Gastroesophageal sphincter (tissue), 3 donors: ENCODE measurements around the gene SPON1.

ENCODE experiments used
- EP300 ChIP-seq: sonication (generic); formaldehyde crosslinking; IDR thresholded peaks from one replicate; pipeline ENCODE4 v1.6.1; 2017; ENCODE audit warnings: antibody characterized with exemption, mild to moderate bottlenecking
- POLR2A ChIP-seq, 2 donors: fragments of 450-650 bp; IDR thresholded peaks; one replicate each; pipeline ENCODE4 v1.6.1; 2017; ENCODE audit warnings: antibody characterized with exemption in 2 of 2, mild to moderate bottlenecking in 2 of 2, moderate library complexity in 1 of 2
- TF ChIP-seq, protein P1 (sequence below), 4 experiments: fragments of 200-600 bp in 2 of 4; fragments of 450-650 bp in 2 of 4; sonication (generic) in 1 of 4; IDR thresholded peaks; one replicate each; pipeline ENCODE4 v1.5.1; 2017 to 2019; ENCODE audit warnings: antibody characterized with exemption in 4 of 4, mild to moderate bottlenecking in 2 of 4, moderate library complexity in 2 of 4

DNA sequence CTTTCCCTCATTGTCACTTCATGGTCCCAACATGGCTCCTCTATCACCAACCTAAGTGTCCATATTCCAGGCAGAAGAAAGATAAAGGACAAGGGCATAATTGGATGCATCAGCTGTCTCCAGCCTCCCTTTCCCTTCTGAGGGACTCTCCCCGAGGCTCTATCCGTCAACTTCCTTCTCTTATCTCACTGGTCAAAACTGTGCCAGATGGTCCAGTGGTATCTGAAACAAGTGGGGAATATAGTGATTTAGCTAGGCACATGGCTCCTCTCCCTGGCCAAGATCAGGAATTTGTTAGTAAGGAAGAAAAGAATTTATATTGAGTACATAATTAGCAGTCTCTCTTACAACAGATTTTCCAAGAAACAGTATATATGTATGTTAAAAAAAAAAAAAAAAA, 12.6 kb upstream of the SPON1 start:
- TF ChIP-seq POLR2A (IDR thresholded peaks at IDR 0.05) (no peak), EP300 (no peak)
- TF ChIP-seq, protein P1, sequence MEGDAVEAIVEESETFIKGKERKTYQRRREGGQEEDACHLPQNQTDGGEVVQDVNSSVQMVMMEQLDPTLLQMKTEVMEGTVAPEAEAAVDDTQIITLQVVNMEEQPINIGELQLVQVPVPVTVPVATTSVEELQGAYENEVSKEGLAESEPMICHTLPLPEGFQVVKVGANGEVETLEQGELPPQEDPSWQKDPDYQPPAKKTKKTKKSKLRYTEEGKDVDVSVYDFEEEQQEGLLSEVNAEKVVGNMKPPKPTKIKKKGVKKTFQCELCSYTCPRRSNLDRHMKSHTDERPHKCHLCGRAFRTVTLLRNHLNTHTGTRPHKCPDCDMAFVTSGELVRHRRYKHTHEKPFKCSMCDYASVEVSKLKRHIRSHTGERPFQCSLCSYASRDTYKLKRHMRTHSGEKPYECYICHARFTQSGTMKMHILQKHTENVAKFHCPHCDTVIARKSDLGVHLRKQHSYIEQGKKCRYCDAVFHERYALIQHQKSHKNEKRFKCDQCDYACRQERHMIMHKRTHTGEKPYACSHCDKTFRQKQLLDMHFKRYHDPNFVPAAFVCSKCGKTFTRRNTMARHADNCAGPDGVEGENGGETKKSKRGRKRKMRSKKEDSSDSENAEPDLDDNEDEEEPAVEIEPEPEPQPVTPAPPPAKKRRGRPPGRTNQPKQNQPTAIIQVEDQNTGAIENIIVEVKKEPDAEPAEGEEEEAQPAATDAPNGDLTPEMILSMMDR (IDR thresholded peaks at IDR 0.05), result no peak
